Epithelial cell of prostate (primary cell): ENCODE results near the gene PAIP2B.

Experiments used
- DNase-seq: peaks from one replicate; pipeline ENCODE4 v3.0.0-alpha.2; 2011; ENCODE audit warnings: low read depth, low spot score
- H3K27ac ChIP-seq: fragments of 450-650 bp; 2 replicates; pipeline ENCODE4 v1.5.1; 2017; ENCODE audit warnings: mild to moderate bottlenecking

Gene PAIP2B

DNA sequence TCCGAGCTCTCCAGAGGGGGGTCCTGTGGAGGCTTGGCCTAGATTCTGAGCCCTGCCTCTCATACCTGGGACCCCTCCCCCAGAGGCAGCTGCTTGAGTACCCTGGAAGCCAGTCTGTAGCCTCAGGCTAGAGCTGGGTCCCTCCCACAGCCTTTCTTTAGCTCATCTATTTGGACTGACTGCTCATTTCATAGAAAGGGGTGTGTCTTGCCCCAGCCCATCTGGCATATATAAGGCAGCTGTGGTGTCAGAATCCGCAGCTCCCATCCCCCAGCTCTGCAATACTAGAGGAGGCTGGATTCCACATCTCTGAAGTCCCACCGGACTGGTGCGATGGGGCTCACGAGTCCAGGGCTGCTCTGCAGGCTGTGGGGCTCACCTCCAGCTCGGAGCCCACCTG, 70.3 kb downstream of the PAIP2B start:
- H3K27ac ChIP-seq = no peak overlapping the region
- DNase-seq = no peak

- no peak overlapping the region for H3K27ac ChIP-seq
- DNase-seq = no peak
These were observed 71.1 kb downstream of the PAIP2B start for GRCh38 chr2:71155846-71156245.

DNA sequence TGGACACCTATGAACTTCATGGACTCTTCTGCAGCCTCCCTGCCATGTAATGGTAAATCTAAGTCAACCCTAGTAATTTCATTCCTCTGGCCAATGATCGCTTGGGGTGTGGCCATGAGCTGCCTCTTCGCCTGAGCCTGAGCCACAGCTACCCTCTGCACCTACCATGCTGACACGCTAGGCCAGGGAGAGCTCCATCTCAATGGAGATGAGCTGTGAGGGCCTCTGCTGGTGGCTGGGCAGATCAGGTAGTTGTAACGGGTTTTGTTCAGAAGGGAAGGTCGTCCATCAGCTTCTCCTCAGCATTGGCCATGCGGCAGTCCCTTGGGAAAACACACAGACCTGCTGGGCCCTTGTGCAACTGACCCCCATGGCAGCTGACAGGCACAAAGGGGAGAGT, 72.1 kb downstream of the PAIP2B start:
- DNase-seq = no peak
- H3K27ac ChIP-seq = no peak overlapping the region

GRCh38 chr2:71154279-71154678, 72.6 kb downstream of the PAIP2B start:
- no peak for DNase-seq
- H3K27ac ChIP-seq = no peak overlapping the region

DNA sequence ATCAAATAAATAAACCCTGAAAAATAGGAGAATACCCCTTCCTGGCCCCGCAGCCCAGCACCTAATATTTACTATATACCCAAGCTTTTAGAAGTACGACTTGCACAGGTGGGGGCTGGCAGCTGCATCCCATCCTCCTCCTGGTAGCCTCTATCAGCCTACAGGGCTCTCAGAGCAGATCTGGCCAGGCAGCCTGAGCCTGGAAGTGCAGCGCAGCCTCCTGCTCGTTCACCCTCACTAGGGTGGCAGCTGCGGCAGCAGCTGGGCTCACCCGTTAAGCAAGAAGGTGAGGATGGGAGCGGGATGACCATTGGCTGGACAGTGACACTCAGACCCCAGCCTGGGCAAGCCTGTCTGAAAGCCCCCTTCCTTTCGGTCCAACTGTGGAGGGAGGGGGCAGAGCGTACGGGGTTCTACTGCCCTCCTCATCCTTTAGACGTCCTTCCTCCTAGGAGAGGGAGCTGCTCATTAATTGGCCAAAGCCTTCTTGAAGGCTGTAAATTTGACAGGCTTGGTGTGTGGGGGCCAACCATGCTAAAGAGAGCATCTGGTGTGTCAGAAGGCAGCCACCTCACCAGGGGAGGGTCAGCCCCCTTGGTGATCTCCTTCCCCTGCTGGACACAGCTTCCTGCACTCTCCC, 73.2 kb downstream of the PAIP2B start:
- DNase-seq = no peak
- H3K27ac ChIP-seq = no peak overlapping the region

GRCh38 chr2:71151620-71152019, 75.3 kb downstream of the PAIP2B start:
- H3K27ac ChIP-seq = no peak overlapping the region
- no peak for DNase-seq

DNA sequence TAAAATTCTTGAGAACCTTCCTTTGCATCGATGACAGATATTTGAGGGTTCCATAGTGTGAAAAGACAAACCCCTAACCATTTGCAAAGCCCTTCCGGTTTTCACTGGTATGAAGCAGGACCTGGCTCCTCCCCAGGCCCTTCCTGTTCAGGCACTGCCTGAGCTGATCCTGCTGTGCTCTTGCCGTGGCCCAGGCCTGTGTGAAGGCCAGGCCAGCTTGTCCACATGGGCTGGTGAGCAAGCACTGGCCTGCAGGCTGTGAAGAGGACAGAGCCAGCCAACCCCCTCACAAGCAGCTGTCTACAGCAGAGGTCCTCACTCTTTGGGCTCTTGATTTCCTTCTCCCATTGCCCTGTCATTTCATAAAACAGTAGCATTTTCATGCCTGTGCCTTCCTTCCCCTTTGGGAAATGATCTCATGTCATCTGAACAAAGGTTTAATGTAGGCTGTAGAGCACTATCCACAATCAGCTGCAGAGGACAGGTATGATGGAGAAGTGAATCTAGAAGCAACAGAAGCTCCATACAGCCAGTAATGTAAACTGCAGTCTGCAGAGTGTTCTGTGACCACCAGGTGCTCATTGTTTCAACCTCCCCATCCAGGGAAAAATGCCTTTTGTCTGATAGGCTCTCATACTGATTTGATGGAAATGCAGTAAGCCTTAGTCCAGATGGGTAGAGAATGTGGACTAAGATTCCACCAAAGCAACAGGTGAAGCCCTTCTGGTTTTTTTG, 76.7 kb downstream of the PAIP2B start:
- DNase-seq = no peak

GRCh38 chr2:71148506-71149063, 78.3 kb downstream of the PAIP2B start:
- DNase-seq = no peak
- H3K27ac ChIP-seq = no peak overlapping the region

More for the DNA sequence above, 76.7 kb downstream of the PAIP2B start:
- no peak overlapping the region for H3K27ac ChIP-seq

GRCh38 chr2:71143782-71144181, 83.1 kb downstream of the PAIP2B start:
- no peak for DNase-seq
- no peak overlapping the region for H3K27ac ChIP-seq

DNA sequence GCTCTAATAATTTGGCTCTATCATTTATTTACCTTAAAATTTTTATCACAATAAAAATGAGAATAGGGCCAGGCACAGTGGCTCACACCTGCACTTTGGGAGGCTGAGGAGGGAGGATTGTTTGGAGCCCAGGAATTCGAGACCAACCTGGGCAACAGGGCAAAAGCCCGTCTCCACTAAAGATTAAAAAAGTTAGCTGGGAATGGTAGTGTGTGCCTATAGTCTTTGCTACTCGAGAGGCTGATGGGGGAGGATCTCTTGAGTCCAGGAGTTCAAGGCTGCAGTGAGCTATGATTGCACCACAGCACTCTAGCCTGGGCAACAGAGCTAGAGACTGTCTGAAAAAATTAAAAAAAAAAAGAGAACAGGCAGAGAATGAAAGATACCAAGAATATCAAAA, 90.7 kb downstream of the PAIP2B start:
- no peak overlapping the region for H3K27ac ChIP-seq
- no peak for DNase-seq

DNA sequence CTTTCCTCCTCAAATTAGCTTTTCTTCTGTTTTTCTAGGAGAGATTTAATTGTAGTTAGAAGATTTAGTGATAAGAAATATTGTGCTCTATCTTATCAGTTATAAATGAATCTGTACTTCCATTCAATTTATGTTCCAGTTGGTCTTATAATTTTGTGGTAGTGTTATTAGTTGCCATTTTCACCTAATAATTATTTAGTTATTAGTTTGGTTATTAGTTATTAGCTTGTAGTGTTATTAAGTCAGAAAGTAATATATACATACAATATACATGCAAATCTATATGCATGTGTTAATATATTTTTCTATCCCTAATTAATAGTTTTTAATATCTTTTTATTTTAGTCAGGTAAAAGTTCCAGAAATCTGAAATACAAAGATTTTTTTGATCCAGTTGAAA, 93.3 kb downstream of the PAIP2B start:
- no peak overlapping the region for H3K27ac ChIP-seq
- no peak for DNase-seq
